GM08714 (cell line): ENCODE results near the gene LRRC28.

Experiments used
- H3K4me3 ChIP-seq: fragments of 200-500 bp; sonication (Bioruptor generic); 2 replicates; pipeline ENCODE4 v1.5.1; 2014; ENCODE audit warnings: mild to moderate bottlenecking, low read length, inconsistent platforms
- ZNF274 ChIP-seq: IDR thresholded peaks from 2 replicates; pipeline ENCODE4 v1.6.1; 2012; ENCODE audit warnings: mild to moderate bottlenecking, low read depth, low read length

The LRRC28 gene

GRCh38 chr15:99427210-99427609, 175.9 kb downstream of the LRRC28 start:
- no peak overlapping the region for H3K4me3 ChIP-seq
- TF ChIP-seq ZNF274, result no peak

DNA sequence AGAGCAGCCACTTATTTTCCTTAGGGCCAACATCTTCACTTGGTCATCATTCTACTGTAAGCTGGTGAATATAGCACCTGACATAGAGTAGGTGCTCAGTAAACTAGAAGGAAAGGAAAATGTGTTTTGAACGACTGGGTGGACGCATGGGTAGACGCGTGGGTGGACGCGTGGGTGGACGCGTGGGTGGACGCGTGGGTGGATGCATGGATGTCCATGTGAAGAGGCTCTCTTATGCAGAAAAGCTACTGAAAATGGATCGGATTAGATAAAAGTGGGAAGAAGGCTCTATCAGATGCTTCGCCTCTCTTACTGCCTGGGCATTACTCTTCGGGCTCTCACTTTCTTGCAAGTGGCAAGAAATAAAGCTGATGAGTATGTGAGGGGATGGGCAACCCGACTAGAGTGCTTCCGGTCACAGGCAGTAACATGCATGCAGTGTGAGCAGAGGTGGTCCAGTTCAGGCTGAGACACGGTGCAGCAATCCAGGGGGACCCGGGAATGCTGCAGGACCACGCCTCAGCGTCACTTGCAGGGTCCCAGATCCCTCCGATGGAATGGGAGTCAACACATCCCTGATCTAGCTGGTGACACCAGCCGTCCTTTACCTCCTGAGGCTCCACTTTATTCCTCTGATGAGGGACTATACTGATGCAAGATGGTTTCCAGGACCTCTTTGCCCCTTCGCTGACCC, 176.5 kb downstream of the LRRC28 start:
- TF ChIP-seq ZNF274, result no peak
- no peak overlapping the region for H3K4me3 ChIP-seq

DNA sequence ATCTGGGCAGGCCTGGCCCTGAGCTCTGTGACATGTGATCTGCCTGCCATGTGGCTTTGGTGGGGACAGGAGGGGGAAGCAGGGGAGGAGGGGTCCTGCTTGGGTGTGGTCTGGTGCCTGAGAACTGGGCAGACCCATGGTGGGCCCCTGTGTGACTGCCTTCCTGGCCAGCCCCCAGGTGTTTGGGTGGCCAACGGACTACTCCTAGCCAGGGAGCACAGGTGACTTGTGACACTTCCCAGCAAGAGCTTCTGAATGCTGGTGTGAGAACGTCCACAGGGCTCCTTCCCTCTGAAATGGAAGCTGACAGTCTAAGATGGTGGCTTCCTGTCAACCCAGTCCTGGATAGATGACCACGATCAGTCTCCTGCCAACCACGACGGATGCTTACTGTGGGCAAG, 178.4 kb downstream of the LRRC28 start:
- no peak overlapping the region for H3K4me3 ChIP-seq
- no peak for TF ChIP-seq ZNF274

GRCh38 chr15:99430881-99431401, 179.7 kb downstream of the LRRC28 start:
- no peak overlapping the region for H3K4me3 ChIP-seq
- no peak for TF ChIP-seq ZNF274

DNA sequence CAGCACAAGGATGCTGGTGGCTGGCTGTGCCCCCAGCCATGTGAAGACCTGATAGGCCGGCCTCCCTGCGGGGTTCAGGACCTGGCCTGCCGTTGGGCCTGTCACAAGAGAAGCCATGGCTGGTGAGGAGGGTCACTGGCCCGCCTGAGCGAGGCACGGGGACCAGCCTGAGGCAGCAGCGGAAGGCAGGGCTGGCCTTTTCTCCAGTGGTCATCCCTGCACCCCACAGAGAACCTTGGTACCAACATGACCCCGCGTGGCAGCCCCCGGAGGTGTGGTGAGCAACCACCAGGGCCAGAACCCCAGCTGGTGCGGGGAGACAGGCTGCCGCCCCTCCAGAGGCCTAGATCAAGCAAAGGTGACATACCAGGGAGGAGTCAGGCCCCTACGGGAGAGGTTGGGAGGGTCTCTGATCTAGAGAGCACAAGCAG, 180.4 kb downstream of the LRRC28 start:
- no peak overlapping the region for H3K4me3 ChIP-seq
- TF ChIP-seq ZNF274, result no peak

GRCh38 chr15:99432271-99433025, 181.2 kb downstream of the LRRC28 start:
- no peak for TF ChIP-seq ZNF274
- no peak overlapping the region for H3K4me3 ChIP-seq

DNA sequence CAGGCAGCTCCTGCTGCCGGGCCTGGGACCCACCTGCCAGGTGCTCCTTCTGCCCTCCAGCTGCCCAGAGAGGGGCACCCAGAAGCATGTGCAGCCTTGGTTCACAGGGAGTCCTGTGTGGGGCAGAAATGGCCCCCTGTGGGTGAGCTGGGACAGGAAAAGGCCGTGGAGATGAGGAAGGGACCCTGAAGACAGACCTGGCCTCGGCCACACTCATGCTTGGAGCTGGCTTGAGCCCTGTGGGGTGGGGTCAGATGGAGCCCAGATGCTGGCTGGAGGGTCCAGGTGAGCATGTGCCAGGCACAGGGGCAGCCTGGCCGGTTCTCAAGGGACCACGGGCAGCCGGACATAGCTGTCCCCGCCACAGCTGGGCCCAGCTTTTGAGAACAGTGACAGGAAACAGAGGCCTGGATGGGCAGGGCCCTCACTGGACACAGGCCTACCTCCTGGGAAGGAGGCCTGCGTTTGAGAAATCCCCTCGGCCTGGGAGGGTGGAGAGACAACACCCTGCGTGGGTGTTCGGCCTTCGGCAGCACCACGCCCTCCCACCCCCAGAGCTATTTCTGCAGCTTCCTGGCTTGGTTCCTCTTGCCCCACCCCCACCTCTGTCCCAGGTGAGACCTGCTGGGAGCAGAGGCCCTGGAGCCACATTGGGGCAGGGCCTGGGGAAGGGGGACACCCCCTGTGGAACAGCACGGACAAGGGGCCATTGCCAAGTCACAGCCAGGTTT, 181.9 kb downstream of the LRRC28 start:
- no peak overlapping the region for H3K4me3 ChIP-seq
- TF ChIP-seq ZNF274, result no peak

DNA sequence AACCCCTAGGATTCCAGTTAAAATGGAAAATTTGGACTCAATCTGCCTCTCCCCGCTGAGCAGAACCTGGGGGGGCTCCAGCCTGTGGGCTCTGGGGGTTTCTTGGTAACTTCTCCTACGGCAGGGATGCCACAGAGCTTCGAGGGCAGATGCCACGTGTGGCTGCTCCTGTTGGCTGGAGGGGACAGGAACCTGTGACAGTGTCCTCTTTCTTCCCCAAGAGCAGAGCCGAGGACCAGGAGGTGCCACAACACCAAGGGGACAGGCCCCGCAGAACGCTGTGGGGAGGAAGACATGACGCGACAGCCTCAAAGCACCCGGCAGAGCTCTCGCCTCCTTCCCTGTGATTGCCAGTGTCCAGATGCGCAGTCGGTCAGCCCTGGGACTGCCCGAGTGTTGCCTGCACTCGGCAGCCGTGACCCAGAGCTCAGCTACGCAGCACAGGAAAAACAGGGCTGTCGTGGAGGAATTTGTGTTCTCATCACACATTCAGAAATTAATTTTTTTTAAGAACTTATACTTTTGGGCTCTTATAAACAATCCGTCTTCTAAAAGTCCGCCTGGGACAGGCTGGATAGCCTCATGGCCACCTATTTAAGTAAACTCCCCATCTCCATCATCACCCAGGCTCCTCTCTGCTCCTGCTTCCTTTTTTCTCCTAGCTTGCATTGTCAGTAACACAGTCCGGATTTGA, 182.6 kb downstream of the LRRC28 start:
- TF ChIP-seq ZNF274, result no peak
- H3K4me3 ChIP-seq, result no peak overlapping the region

DNA sequence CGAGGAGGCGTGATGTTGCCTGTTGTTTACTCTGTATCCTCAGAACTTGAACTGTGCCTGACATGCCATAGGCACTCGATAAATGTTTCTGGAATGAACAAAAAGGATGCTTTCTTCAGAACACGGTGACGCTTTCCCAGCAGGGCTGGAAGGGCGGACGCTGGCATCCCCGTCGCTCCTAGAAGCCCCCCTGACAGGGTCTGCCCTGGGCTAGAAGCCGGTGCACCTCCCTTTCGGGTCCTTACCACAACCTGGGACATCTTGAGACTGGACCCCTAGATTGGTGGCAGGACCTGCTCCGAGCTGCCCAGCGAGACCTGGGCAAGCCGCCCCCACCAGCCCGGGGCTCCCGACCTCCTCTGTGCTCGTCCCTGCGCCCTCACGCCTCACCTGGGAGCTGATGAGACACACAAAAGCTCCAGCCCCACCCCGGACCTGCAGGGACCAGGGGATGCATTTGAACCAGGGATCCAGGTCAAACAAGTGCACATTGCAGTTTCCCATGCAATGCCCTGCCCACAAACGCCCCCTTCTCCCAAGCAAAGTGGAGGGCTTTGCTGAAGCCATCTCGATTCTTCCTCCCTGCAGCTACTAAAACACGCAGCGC, 183.3 kb downstream of the LRRC28 start:
- no peak overlapping the region for H3K4me3 ChIP-seq
- no peak for TF ChIP-seq ZNF274

GRCh38 chr15:99435113-99435695, 183.9 kb downstream of the LRRC28 start:
- TF ChIP-seq ZNF274, result no peak
- H3K4me3 ChIP-seq, result no peak overlapping the region

DNA sequence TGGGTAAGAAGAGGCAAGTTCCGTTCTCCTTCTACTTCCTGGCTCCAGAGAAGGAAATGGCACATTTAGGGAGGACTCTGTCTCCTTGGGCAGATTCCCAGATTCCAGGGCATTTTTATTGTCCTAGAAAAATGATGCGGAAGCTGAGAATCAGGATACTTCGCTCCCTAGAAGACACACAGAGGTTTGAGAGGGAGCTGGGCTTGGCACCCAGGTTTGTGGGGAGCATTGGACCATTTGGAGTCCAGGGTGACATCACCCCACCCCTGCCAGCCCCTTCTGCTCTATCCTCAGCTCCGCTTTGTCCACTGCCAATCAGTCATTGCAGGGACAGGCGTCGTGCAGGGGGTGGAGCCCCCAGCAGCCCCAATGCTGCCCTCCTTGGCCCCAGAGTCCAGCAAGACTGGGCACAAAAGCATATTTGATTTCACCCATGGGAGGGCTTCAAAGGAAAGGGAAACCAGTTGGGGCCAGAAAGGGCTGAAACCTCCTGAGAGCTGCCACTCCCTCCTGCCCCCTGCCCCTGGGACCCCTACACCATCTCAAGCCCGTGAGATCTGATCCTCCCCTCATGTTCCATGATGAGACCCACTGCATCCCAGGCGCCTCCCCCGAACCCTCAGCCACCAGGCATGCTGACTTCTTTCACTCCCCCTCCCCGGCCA, 184.7 kb downstream of the LRRC28 start:
- no peak for TF ChIP-seq ZNF274
- no peak overlapping the region for H3K4me3 ChIP-seq

- no peak overlapping the region for H3K4me3 ChIP-seq
- TF ChIP-seq ZNF274, result no peak
These were observed 185.4 kb downstream of the LRRC28 start for GRCh38 chr15:99436542-99437314.
